ENCODE data around the gene THAP7. TPM values are rescaled to one million over a fixed set of nuclear protein-coding genes. Genes with fewer than 3 reads are reported as not detected.

The THAP7 gene
- total and polyA plus RNA-seq, 9 donors = 7.8 to 54.9 (median 39.3) TPM

DNA sequence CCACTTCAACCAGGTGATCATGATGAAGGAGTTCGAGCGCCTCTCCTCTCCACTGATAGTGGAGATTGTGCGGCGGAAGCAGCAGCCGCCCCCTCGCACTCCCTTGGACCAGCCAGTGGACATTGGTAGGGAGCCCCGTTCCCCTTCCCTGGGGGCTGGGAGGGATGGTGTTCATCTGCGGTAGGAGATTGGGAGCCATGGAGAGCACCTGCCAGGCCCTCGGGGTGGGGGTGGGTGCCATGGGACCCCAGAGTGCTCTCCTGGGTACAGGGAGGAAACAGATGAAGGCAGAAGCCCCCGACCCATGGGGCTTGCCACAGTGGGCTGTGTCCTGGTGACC is 7.0 kb downstream of the THAP7 start:
- TF ChIP-seq EP300 (IDR thresholded peaks at IDR 0.05) (no peak), POLR2A (IDR thresholded peaks at IDR 0.05) (no peak)
- TF ChIP-seq, protein P1, sequence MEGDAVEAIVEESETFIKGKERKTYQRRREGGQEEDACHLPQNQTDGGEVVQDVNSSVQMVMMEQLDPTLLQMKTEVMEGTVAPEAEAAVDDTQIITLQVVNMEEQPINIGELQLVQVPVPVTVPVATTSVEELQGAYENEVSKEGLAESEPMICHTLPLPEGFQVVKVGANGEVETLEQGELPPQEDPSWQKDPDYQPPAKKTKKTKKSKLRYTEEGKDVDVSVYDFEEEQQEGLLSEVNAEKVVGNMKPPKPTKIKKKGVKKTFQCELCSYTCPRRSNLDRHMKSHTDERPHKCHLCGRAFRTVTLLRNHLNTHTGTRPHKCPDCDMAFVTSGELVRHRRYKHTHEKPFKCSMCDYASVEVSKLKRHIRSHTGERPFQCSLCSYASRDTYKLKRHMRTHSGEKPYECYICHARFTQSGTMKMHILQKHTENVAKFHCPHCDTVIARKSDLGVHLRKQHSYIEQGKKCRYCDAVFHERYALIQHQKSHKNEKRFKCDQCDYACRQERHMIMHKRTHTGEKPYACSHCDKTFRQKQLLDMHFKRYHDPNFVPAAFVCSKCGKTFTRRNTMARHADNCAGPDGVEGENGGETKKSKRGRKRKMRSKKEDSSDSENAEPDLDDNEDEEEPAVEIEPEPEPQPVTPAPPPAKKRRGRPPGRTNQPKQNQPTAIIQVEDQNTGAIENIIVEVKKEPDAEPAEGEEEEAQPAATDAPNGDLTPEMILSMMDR (IDR thresholded peaks at IDR 0.05) = no peak
- Histone ChIP-seq H3K4me1 (ENCODE audit: insufficient read depth) (peaks cover 10% of the 10 kb centered on the region), H3K4me3 (no peak overlapping the region), H3K27me3 (no peaks in the 10 kb centered on the region), H3K9me3 (no peaks in the 10 kb centered on the region), H3K27ac (no peak overlapping the region), H3K36me3 (no peaks in the 10 kb centered on the region)
- no peak for DNase-seq
- intact Hi-C loops (cut with DNase I) = no loop called here
- WGBS, 3 donors = 72 to 86% (median 83%) methylated on average over 9 to 10 of the region's 10 CpGs

DNA sequence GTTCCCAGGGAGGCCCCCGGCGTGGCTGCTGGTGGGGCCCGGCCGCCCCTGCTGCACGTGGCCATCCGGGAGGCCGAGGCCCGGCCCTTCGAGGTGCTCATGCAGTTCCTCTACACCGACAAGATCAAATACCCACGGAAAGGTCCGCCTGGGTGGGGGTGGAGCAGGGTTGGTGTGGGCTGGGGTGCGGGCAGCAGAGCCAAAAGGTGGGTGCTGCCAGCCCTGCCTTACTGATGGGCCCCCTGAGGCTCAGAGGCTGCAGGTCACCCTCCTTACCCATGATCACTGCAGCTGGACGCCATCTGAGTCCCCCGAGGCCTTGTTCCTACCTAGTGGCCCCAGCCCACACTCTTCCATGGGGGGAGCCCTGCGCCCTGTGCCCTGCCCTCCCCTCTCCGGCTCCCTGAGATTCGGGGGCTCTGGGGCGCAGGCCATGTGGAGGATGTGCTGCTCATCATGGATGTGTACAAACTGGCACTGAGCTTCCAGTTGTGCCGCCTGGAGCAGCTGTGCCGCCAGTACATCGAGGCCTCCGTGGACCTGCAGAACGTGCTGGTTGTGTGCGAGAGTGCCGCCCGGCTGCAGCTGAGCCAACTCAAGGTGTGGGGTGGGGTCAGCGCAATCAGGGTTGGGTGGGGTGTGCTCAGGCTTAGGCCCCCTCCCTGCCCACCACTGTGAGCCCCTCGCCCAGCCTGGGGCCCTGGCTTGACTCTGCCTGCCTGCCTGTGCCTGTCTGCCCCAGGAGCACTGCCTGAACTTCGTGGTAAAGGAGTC is 7.6 kb downstream of the THAP7 start:
- Histone ChIP-seq H3K9me3 (no peaks in the 10 kb centered on the region), H3K27me3 (no peaks in the 10 kb centered on the region), H3K27ac (no peak overlapping the region), H3K4me1 (ENCODE audit: insufficient read depth) (peaks cover 12% of the 10 kb centered on the region), H3K4me3 (no peak overlapping the region), H3K36me3 (no peaks in the 10 kb centered on the region)
- intact Hi-C loops (cut with DNase I) = no loop called here
- TF ChIP-seq, protein P1 (IDR thresholded peaks at IDR 0.05) = no peak
- no peak for TF ChIP-seq EP300 (IDR thresholded peaks at IDR 0.05)
- no peak for TF ChIP-seq POLR2A (IDR thresholded peaks at IDR 0.05)
- 84 to 91% (median 87%) methylated on average over 30 of the region's 30 CpGs for WGBS, 3 donors
- no peak for DNase-seq

GRCh38 chr22:20993304-20994127 is 8.4 kb downstream of the THAP7 start:
- Histone ChIP-seq H3K4me3 (no peak overlapping the region), H3K4me1 (ENCODE audit: insufficient read depth) (peaks cover 12% of the 10 kb centered on the region), H3K27ac (no peak overlapping the region), H3K27me3 (no peaks in the 10 kb centered on the region), H3K36me3 (no peaks in the 10 kb centered on the region), H3K9me3 (no peaks in the 10 kb centered on the region)
- intact Hi-C loops (cut with DNase I) = no loop called here
- TF ChIP-seq EP300 (IDR thresholded peaks at IDR 0.05) (no peak), POLR2A (IDR thresholded peaks at IDR 0.05) (no peak)
- TF ChIP-seq, protein P1 (IDR thresholded peaks at IDR 0.05) = no peak
- DNase-seq = no peak
- 91 to 94% (median 91%) methylated on average over 28 to 29 of the region's 29 CpGs for WGBS, 3 donors

DNA sequence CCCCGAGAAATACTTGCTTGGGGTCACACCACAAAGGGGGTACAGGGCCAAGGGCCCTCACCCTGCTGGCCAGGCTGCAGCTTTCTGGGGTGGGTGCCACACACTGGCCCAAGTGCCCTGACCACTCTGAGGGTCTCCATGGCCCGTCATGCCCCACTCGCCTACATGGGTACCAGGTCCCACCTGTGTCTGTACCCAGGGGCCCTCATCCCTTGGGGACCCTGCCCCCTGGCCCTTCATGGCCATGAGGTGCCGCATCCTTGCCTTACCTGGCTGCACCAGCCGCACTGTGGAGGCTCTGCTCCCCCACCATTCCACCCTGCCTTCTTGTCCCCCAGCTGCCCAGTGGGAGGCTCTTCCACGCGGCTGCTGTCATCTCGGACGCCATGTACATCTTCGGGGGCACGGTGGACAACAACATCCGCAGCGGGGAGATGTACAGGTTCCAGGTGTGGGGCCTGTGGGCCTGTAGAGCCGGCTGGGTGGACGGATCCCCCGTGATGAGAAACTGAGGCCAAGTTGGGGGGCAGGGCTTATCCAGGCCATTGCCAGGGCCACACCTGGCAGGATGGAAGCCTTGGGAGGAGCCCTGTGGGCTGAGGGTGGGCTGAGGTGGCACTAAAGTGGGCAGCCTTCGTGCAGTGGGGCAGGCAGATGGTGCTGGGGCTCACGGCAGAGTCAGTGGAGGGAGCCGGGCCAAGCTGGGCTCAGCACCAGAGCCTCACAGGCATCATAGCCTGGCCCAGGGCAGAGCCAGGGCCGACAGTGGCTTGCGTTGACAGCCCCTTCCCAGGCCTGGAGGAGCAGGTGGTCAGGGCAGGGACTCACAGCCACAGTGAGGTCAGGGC is 9.2 kb downstream of the THAP7 start:
- Histone ChIP-seq H3K4me3 (no peak overlapping the region), H3K36me3 (no peaks in the 10 kb centered on the region), H3K27me3 (no peaks in the 10 kb centered on the region), H3K9me3 (no peaks in the 10 kb centered on the region), H3K4me1 (ENCODE audit: insufficient read depth) (peaks cover 12% of the 10 kb centered on the region), H3K27ac (no peak overlapping the region)
- intact Hi-C loops (cut with DNase I) = no loop called here
- 84 to 85% (median 84%) methylated on average over 21 of the region's 21 CpGs for WGBS, 3 donors
- TF ChIP-seq EP300 (IDR thresholded peaks at IDR 0.05) (no peak), POLR2A (IDR thresholded peaks at IDR 0.05) (no peak)
- TF ChIP-seq, protein P1 (IDR thresholded peaks at IDR 0.05) = no peak
- no peak for DNase-seq
